ENCODE data around the gene MUC6. TPM values are rescaled to one million over a fixed set of nuclear protein-coding genes. Genes with fewer than 3 reads are reported as not detected.

Gene MUC6, protein sequence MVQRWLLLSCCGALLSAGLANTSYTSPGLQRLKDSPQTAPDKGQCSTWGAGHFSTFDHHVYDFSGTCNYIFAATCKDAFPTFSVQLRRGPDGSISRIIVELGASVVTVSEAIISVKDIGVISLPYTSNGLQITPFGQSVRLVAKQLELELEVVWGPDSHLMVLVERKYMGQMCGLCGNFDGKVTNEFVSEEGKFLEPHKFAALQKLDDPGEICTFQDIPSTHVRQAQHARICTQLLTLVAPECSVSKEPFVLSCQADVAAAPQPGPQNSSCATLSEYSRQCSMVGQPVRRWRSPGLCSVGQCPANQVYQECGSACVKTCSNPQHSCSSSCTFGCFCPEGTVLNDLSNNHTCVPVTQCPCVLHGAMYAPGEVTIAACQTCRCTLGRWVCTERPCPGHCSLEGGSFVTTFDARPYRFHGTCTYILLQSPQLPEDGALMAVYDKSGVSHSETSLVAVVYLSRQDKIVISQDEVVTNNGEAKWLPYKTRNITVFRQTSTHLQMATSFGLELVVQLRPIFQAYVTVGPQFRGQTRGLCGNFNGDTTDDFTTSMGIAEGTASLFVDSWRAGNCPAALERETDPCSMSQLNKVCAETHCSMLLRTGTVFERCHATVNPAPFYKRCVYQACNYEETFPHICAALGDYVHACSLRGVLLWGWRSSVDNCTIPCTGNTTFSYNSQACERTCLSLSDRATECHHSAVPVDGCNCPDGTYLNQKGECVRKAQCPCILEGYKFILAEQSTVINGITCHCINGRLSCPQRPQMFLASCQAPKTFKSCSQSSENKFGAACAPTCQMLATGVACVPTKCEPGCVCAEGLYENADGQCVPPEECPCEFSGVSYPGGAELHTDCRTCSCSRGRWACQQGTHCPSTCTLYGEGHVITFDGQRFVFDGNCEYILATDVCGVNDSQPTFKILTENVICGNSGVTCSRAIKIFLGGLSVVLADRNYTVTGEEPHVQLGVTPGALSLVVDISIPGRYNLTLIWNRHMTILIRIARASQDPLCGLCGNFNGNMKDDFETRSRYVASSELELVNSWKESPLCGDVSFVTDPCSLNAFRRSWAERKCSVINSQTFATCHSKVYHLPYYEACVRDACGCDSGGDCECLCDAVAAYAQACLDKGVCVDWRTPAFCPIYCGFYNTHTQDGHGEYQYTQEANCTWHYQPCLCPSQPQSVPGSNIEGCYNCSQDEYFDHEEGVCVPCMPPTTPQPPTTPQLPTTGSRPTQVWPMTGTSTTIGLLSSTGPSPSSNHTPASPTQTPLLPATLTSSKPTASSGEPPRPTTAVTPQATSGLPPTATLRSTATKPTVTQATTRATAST (N-terminal part only)
- 26.8 TPM for polyA plus RNA-seq (ENCODE audit: insufficient read length)
- long read RNA-seq, donor 1, partial matches to known transcripts: 30 of 45 reads
- long read RNA-seq, donor 1, other reads (novel, unspliced or antisense): 15 of 45 reads
- long read RNA-seq, donor 2, partial matches to known transcripts: 7 of 7 reads
- long read RNA-seq, donor 2, other reads (novel, unspliced or antisense): 0 of 7 reads
- long read RNA-seq, donor 3, partial matches to known transcripts: 6 of 11 reads
- long read RNA-seq, donor 3, other reads (novel, unspliced or antisense): 5 of 11 reads
- long read RNA-seq, donor 4: 0 reads
- long read RNA-seq, donor 5: 0 reads
- long read RNA-seq, donor 6, partial matches to known transcripts: 5 of 5 reads
- long read RNA-seq, donor 6, other reads (novel, unspliced or antisense): 0 of 5 reads
- long read RNA-seq, donor 7, partial matches to known transcripts: 11 of 19 reads
- long read RNA-seq, donor 7, other reads (novel, unspliced or antisense): 8 of 19 reads
- long read RNA-seq, donor 8, partial matches to known transcripts: 6 of 6 reads
- long read RNA-seq, donor 8, other reads (novel, unspliced or antisense): 0 of 6 reads

GRCh38 chr11:1036303-1036923 lies at the start of gene MUC6:
Gene MUC6 (minus strand): TSS chr11:1036718. CDS start chr11:1036655, 63 bp downstream.
- DNase-seq: no peak

DNA sequence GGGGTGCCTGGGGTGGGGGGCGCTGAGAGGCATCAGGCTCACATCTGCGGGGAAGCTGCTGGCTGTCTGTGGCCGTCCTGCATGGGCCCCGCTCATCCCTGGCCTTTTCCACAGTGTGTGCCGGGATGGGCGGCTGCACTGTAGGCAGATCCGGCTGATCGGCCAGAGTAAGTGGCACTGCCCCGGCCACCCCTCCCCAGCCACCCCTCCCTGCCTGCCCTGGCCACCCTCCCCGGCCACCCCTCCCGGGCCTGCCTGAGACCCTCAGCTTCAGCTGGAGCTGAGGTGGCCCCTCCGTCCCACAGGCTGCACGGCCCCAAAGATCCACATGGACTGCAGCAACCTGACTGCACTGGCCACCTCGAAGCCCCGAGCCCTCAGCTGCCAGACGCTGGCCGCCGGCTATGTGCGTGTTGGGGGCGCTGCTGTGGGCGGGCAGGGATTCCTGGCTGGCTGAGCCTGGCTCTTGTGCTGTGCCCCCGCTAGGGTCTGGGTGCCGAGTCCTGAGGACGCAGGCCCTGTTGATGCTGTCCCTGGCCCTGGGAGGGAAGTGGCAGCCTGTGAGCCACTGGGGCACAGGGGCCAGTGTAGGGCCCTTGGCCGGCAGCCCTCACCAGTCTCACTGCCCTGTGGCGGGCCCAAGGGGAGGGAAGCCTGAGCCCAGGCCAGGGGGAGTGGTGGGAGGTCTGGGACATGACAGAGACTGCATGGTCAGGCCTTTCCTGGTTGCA lies 49.1 kb upstream of the MUC6 start:
- DNase-seq: no peak

GRCh38 chr11:1084561-1085439 lies 48.3 kb upstream of the MUC6 start:
- no peak for DNase-seq

DNA sequence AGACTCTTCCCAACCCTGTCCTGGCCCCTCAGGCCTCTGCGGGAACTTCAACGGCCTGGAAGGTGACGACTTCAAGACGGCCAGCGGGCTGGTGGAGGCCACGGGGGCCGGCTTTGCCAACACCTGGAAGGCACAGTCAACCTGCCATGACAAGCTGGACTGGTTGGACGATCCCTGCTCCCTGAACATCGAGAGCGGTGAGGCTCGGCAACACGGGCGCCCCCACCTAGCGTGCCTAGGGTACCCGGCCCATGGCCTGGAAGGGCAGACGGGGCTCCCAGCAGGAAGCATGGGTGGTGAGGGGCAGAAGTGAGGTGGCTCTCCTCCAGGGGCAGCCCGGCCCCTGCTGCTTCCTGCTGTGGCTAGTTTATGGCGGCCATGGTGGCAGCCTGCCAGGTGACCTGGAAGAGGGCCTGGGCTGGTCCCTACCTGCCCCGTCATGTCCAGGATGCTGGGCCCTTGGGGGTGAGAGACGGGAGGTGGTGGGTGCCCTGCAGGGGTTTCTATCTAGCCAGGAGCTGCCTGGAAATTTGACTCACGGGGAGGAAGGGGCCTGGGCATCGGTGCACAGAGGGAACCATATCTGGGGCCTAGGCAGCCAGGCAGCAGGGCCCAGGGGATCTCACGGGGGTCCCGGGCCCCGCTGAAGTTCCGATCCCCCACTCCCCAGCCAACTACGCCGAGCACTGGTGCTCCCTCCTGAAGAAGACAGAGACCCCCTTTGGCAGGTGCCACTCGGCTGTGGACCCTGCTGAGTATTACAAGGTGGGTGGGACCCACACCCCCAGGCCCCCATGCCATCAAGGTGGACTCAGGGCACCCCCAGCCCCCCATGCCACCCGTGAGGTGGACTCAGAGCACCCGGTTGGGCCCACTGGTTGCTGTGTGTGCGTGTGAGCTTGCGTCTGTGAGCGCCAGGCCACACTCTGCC lies 47.4 kb upstream of the MUC6 start:
- DNase-seq: no peak

DNA sequence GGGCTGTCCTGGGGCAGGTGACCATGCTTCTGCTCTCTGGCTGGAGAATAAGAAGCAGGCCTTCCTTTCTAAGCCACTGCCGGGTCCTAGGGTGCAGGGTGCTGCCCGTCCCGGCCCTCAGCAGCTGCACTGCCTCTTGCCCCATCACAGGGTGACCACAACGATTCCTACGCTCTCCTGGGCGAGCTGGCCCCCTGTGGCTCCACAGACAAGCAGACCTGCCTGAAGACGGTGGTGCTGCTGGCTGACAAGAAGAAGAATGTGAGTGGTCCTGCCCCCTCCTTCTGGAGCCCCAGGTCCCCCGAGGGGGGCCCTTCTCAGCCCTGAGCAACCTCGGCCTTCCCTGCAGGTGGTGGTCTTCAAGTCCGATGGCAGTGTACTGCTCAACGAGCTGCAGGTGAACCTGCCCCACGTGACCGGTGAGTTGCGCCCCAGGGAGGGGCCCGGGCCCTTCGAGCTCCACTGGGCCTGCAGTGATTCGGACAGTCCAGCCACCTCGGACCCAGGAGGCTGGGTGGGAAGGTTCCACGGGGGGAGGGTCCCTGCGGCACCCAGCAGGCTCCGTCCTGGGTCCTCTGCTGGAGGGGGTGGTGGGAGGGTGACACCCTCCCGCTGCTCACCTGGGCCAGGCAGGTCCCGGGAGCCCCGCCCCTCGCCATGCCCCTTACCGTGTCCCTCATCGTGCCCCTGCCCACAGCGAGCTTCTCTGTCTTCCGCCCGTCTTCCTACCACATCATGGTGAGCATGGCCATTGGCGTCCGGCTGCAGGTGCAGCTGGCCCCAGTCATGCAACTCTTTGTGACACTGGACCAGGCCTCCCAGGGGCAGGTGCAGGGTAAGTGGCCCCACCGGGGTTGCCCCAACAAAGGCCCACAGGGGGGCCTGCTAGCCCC lies 46.5 kb upstream of the MUC6 start:
- no peak for DNase-seq

DNA sequence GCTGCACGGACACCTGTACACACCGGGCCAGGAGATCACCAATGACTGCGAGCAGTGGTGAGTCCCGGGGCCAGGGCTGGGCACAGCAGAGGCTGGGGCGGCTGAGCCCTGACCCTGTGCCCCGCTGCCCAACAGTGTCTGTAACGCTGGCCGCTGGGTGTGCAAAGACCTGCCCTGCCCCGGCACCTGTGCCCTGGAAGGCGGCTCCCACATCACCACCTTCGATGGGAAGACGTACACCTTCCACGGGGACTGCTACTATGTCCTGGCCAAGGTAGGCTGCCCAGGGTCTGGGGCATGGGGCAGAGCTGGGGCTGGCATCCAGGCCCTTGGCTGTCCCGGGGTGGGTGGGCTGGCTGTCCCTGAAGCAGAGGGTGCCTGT lies 45.8 kb upstream of the MUC6 start:
- no peak for DNase-seq

DNA sequence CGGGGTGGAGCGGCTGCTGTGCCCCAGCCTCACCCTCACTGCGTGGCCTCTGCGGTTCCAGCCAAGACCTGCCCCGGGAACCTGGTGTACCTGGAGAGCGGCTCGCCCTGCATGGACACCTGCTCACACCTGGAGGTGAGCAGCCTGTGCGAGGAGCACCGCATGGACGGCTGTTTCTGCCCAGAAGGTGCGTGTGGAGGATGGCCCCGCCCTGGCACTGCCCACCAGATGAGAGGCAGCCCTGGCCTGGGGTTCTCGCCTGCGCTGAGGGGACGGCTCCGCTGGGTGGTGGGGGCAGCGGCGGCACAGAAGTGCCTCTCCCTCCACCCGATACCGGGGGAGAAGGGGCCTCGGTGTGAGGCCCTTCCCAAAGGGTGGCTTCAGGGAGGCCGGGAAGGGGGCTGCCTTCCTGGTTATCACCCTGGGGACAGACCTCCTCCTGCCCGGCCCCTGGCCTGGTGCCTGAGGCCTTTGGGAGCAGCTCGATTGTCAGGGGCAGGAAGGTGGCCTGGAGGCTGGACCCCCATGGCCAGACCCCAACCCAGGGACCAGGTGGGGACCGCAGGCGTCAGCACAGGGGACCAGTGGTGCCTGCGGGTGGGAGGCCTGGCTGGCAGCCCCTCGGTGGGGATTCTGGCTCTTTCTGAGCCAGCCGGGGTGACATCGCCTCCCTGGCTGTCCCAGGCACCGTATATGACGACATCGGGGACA lies 45.2 kb upstream of the MUC6 start:
- no peak for DNase-seq

DNA sequence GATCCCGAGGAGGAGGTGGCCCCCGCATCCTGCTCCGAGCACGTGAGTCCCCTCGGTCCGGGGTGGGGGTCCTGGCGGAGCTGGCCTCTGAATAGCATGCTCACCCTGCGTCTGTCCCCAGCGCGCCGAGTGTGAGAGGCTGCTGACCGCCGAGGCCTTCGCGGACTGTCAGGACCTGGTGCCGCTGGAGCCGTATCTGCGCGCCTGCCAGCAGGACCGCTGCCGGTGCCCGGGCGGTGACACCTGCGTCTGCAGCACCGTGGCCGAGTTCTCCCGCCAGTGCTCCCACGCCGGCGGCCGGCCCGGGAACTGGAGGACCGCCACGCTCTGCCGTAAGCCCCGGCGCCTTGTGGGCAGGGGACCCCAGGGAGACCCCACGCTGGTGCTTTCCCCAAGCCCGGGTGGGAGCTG lies 41.7 kb upstream of the MUC6 start:
- no peak for DNase-seq

GRCh38 chr11:1077417-1078119 lies 41.0 kb upstream of the MUC6 start:
- DNase-seq: no peak

DNA sequence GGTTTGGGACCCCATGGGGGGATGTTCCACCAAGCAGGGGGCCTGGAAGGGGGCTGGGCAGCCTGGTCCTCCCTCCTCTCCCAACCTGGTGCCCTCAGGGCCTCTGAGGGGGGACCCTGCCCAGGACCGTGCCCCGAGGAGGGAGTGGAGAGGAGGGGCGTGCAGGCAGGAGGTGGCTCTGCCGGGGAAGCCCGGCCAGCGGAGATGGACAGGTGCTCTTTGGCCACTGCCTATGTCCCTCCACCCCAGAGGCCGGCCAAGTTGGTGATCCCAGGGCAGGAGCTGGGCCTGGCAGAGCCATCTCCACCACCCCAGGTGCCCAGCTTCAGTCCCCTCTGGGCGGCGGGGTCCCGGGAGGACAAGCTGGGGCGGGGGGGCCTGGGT lies 40.5 kb upstream of the MUC6 start:
- no peak for DNase-seq

DNA sequence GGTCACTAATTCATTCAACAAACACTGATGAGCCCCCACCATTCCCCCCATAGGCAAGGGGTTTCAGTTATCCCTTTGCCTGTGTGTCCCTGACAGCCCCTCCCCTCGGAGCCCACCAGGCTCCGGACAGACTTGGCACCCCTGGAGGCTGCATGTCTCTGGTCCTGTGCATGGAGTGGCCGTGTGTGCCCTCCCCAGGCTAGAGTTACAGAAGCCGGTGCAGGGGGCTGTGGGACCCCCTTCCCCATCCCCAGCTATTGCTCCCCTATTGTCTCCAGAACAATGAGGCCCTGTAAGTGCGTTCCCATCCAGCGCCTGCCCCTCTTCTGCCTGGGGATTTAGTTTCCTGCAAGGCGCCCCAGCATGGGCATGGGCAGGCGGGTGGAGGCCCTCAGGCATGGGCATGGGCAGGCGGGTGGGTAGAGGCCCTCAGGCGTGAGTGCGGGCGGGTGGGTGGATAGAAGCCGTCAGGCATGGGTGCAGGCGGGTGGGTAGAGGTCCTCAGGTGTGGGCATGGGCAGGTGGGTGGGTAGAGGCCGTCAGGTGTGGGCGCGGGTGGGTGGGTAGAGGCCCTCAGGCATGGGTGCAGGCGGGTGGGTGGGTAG lies 39.6 kb upstream of the MUC6 start:
- DNase-seq: no peak

GRCh38 chr11:1075341-1075911 lies 38.9 kb upstream of the MUC6 start:
- no peak for DNase-seq

- no peak for DNase-seq
These were observed 38.0 kb upstream of the MUC6 start, which contains the start of gene MUC2 for GRCh38 chr11:1074244-1075221. Gene MUC2 (plus strand): TSS chr11:1074874.
